SU-DHL-6 (cell line): ENCODE measurements around the gene ADPRS.

Experiments used
- H2AFZ ChIP-seq: fragments of 200-600 bp; sonication (generic); 2 replicates; pipeline ENCODE4 v1.6.1; 2014; ENCODE audit warnings: low read depth, mild to moderate bottlenecking, moderate library complexity, mixed read lengths, antibody characterized with exemption, low read length; ENCODE audit not compliant: severe bottlenecking
- H3F3A ChIP-seq: fragments of 200-600 bp; shearing (Covaris generic); 2 replicates; pipeline ENCODE4 v1.6.0; 2016; ENCODE audit warnings: antibody characterized with exemption, mild to moderate bottlenecking; ENCODE audit not compliant: insufficient read depth
- H3K27ac ChIP-seq: fragments of 200-600 bp; sonication (generic); 2 replicates; pipeline ENCODE4 v1.5.1; 2016; ENCODE audit warnings: low read depth, mild to moderate bottlenecking, low read length, moderate library complexity, mixed read lengths
- H3K27me3 ChIP-seq: fragments of 200-600 bp; sonication (generic), shearing (Covaris generic); 2 replicates; pipeline ENCODE4 v1.6.0; 2014; ENCODE audit warnings: mild to moderate bottlenecking, low read length
- H3K36me3 ChIP-seq: fragments of 200-600 bp; sonication (generic); 2 replicates; pipeline ENCODE4 v1.6.1; 2014; ENCODE audit warnings: mild to moderate bottlenecking, low read length, mixed read lengths
- H3K4me2 ChIP-seq: fragments of 300-600, 200-600 bp; shearing (Covaris generic), sonication (generic); 2 replicates; pipeline ENCODE4 v1.6.0; 2014; ENCODE audit warnings: low read length, low read depth, mild to moderate bottlenecking; ENCODE audit not compliant: poor library complexity, severe bottlenecking
- H3K4me3 ChIP-seq: fragments of 200-600 bp; sonication (generic); 2 replicates; pipeline ENCODE4 v1.5.1; 2014; ENCODE audit warnings: antibody characterized with exemption, low read length, mild to moderate bottlenecking, mixed read lengths; ENCODE audit not compliant: insufficient read depth, poor library complexity, severe bottlenecking
- H3K79me2 ChIP-seq: fragments of 200-600 bp; sonication (generic); 2 replicates; pipeline ENCODE4 v1.6.1; 2014; ENCODE audit warnings: mild to moderate bottlenecking, low read length, moderate library complexity; ENCODE audit not compliant: insufficient read depth
- H3K9ac ChIP-seq: fragments of 200-600 bp; sonication (generic); 2 replicates; pipeline ENCODE4 v1.7.0; 2014; ENCODE audit warnings: mild to moderate bottlenecking, low read length
- H3K9me2 ChIP-seq: fragments of 200-600 bp; sonication (generic); replicated peaks from 2 replicates; pipeline ENCODE4 v1.6.1; 2014; ENCODE audit warnings: low read length; ENCODE audit not compliant: insufficient read depth
- H3K9me3 ChIP-seq: fragments of 200-600 bp; sonication (generic); 2 replicates; pipeline ENCODE4 v1.6.1; 2014; ENCODE audit warnings: low read length, mixed read lengths; ENCODE audit not compliant: insufficient read depth
- H4K20me1 ChIP-seq: fragments of 200-600 bp; sonication (generic); 2 replicates; pipeline ENCODE4 v1.6.1; 2014; ENCODE audit warnings: low read depth, mild to moderate bottlenecking, antibody characterized with exemption, low read length, moderate library complexity, mixed read lengths
- EZH2phosphoT487 ChIP-seq: fragments of 200-600 bp; sonication (generic), shearing (Covaris generic); conservative IDR thresholded peaks from 2 replicates; pipeline ENCODE4 v1.6.1; 2018; ENCODE audit warnings: mild to moderate bottlenecking, antibody characterized with exemption, low read length, moderate library complexity, mixed read lengths
- TF ChIP-seq, protein P1 (sequence below): fragments of 200-600 bp; sonication (generic); IDR thresholded peaks from one replicate; pipeline ENCODE4 v1.5.1; 2017; ENCODE audit warnings: antibody characterized with exemption, mild to moderate bottlenecking, low read length, moderate library complexity; ENCODE audit not compliant: insufficient read depth, poor library complexity, severe bottlenecking

Gene ADPRS

DNA sequence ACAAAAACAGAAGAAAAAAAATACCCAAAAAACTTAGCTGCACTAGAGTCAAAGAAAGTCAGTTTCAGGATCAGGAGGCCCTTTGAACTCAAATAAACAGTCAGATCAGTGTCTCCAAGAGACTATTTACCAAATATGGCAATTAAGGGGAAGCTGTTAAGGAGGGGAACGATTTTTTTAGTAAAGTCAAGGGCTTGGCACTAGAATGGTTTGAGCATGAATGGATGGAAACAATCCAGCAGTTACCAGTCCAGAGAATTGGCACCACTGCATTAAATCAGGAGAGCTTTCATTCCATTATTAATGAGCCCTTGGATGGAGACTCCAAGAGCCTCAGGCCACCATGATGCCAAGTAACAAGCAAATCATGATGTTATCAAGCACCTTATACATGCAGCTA, 53.4 kb downstream of the ADPRS start:
- Histone ChIP-seq H3K4me3 (no peak overlapping the region), H3K4me2 (no peak overlapping the region), H3K36me3 (0 out of 2 replicates have a peak, but pooled peaks cover 5% of the 10 kb centered on the region), H2AFZ (no peak overlapping the region), H3K9me3 (no peaks in the 10 kb centered on the region), H3K27ac (no peak overlapping the region), H3K79me2 (peaks cover 19% of the 10 kb centered on the region), H4K20me1 (no peaks in the 10 kb centered on the region), H3K9ac (no peak overlapping the region), H3K9me2 (no peaks in the 10 kb centered on the region), H3K27me3 (no peaks in the 10 kb centered on the region), H3F3A (no peaks in the 10 kb centered on the region)
- TF ChIP-seq, protein P1, sequence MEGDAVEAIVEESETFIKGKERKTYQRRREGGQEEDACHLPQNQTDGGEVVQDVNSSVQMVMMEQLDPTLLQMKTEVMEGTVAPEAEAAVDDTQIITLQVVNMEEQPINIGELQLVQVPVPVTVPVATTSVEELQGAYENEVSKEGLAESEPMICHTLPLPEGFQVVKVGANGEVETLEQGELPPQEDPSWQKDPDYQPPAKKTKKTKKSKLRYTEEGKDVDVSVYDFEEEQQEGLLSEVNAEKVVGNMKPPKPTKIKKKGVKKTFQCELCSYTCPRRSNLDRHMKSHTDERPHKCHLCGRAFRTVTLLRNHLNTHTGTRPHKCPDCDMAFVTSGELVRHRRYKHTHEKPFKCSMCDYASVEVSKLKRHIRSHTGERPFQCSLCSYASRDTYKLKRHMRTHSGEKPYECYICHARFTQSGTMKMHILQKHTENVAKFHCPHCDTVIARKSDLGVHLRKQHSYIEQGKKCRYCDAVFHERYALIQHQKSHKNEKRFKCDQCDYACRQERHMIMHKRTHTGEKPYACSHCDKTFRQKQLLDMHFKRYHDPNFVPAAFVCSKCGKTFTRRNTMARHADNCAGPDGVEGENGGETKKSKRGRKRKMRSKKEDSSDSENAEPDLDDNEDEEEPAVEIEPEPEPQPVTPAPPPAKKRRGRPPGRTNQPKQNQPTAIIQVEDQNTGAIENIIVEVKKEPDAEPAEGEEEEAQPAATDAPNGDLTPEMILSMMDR, result no peak
- no peak for TF ChIP-seq EZH2phosphoT487

DNA sequence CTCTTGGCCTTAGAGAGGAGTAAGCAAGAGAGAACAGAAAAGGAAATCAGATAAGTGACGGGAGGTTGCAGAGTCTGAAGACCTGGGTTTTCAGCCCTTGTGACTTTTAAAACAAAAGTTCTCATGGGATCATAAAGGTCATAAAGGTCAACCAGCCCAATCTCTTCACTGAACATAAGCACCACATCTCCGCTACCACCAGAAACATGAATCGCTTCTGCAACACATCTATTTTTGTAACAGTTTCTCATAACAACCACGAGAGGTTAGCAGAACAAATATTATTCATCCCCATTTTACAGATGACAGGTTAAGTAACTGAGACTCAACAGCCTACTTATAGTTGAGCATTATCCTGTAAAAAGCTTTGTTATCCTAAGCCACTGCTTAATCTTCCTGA, 54.7 kb downstream of the ADPRS start:
- Histone ChIP-seq H3K9me2 (no peaks in the 10 kb centered on the region), H3K9ac (no peak overlapping the region), H3F3A (no peaks in the 10 kb centered on the region), H3K4me3 (no peak overlapping the region), H3K9me3 (no peaks in the 10 kb centered on the region), H2AFZ (no peak overlapping the region), H3K79me2 (peaks cover 31% of the 10 kb centered on the region), H3K27me3 (no peaks in the 10 kb centered on the region), H3K27ac (no peak overlapping the region), H4K20me1 (no peaks in the 10 kb centered on the region), H3K4me2 (no peak overlapping the region), H3K36me3 (0 out of 2 replicates have a peak, but pooled peaks cover under 1% of the 10 kb centered on the region)
- TF ChIP-seq, protein P1, result no peak
- TF ChIP-seq EZH2phosphoT487, result no peak
